G401.6 (cell line): ENCODE data around the gene MRPL40.

ENCODE experiments used
- FAIRE-seq: peaks from 2 replicates; lab custom pipeline; 2012; peaks lifted over from hg19 to GRCh38; lab: Jason Lieb, UNC

MRPL40 gene

DNA sequence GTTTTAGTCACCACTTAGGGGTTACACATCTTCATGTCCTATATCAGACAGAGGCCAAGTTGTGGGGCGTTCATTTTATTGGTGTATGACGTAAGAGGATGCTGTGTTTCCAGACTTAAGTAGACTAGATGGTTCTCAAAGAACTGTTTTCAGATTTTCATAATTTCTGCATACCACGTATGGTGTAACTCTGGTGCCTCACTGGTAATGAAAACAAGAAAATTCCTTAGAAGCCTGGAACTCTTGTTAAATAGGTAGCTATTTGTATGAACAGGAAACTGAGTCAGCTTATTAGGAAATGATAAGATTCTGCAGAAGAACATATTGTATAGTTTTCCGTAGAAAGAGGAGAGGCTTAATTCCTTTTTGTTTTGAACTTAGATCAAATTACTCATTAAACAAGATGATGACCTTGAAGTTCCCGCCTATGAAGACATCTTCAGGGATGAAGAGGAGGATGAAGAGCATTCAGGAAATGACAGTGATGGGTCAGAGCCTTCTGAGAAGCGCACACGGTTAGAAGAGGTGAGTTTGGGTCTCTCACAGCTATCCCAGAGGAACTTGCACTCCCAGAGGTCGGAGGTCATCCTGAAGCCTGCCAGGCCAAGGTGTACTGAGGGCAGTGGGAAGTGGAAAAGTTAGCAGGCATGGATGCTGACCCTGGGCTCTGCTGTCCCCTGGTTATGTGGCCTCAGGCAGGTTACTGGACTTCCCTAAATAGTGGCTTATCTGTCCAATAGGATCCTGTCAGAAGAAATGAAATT is 51.3 kb downstream of the MRPL40 start:
- no peak for FAIRE-seq
